ENCODE results near the gene FGF7.

FGF7 gene

DNA sequence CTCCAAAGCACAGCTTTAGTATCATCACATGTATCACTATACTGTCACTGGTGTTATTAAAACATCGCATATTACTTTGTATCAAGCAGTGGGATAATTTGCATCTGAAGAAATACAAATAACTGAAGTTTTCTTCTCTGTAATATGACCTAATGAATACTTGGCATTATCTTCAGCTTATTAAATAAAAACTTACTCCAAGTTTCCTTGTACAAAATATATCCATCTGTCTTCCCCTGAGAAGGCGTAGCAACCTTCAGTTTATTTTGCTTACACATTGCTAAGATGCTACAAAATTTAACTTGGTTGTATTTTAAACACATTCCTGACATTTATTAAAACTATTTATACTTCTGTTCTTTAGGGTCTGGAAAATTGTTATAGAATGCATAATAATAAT lies 13.7 kb downstream of the FGF7 start:
- Histone ChIP-seq H3K9me3 (ENCODE audit: control insufficient read depth, low read length) (no peaks in the 10 kb centered on the region), H3K27me3 (replicated peaks; ENCODE audit: control insufficient read depth, insufficient read depth, low read length, poor library complexity, severe bottlenecking) (no peaks in the 10 kb centered on the region), H3K36me3 (ENCODE audit: control insufficient read depth, insufficient read depth, low read length) (no peaks in the 10 kb centered on the region), H3K4me3 (ENCODE audit: insufficient read depth, low read depth, low read length, poor library complexity, severe bottlenecking) (no peak overlapping the region), H3K27ac (ENCODE audit: insufficient read depth, low read length, poor library complexity, severe bottlenecking) (no peak overlapping the region), H3K4me1 (ENCODE audit: control insufficient read depth, insufficient read depth, low read length, poor library complexity, severe bottlenecking) (no peaks in the 10 kb centered on the region)
- DNase-seq, result no peak

- no peaks in the 10 kb centered on the region for H3K27me3 ChIP-seq (replicated peaks; ENCODE audit: control insufficient read depth, insufficient read depth, low read length, poor library complexity, severe bottlenecking)
- H3K9me3 ChIP-seq (ENCODE audit: control insufficient read depth, low read length), result no peaks in the 10 kb centered on the region
- H3K27ac ChIP-seq (ENCODE audit: insufficient read depth, low read length, poor library complexity, severe bottlenecking), result no peak overlapping the region
- H3K4me1 ChIP-seq (ENCODE audit: control insufficient read depth, insufficient read depth, low read length, poor library complexity, severe bottlenecking), result no peaks in the 10 kb centered on the region
- no peak overlapping the region for H3K4me3 ChIP-seq (ENCODE audit: insufficient read depth, low read depth, low read length, poor library complexity, severe bottlenecking)
- H3K36me3 ChIP-seq (ENCODE audit: control insufficient read depth, insufficient read depth, low read length), result no peaks in the 10 kb centered on the region
- DNase-seq, result no peak
These were observed 16.1 kb downstream of the FGF7 start for GRCh38 chr15:49438962-49439631.

- Histone ChIP-seq H3K27ac (ENCODE audit: insufficient read depth, low read length, poor library complexity, severe bottlenecking) (no peak overlapping the region), H3K36me3 (ENCODE audit: control insufficient read depth, insufficient read depth, low read length) (no peaks in the 10 kb centered on the region), H3K4me3 (ENCODE audit: insufficient read depth, low read depth, low read length, poor library complexity, severe bottlenecking) (no peak overlapping the region), H3K4me1 (ENCODE audit: control insufficient read depth, insufficient read depth, low read length, poor library complexity, severe bottlenecking) (no peaks in the 10 kb centered on the region), H3K9me3 (ENCODE audit: control insufficient read depth, low read length) (no peaks in the 10 kb centered on the region), H3K27me3 (replicated peaks; ENCODE audit: control insufficient read depth, insufficient read depth, low read length, poor library complexity, severe bottlenecking) (no peaks in the 10 kb centered on the region)
- no peak for DNase-seq
These were observed 16.8 kb downstream of the FGF7 start for GRCh38 chr15:49439678-49440395.

- H3K9me3 ChIP-seq (ENCODE audit: control insufficient read depth, low read length), result no peaks in the 10 kb centered on the region
- H3K27ac ChIP-seq (ENCODE audit: insufficient read depth, low read length, poor library complexity, severe bottlenecking), result no peak overlapping the region
- H3K4me1 ChIP-seq (ENCODE audit: control insufficient read depth, insufficient read depth, low read length, poor library complexity, severe bottlenecking), result no peaks in the 10 kb centered on the region
- H3K36me3 ChIP-seq (ENCODE audit: control insufficient read depth, insufficient read depth, low read length), result no peaks in the 10 kb centered on the region
- no peak overlapping the region for H3K4me3 ChIP-seq (ENCODE audit: insufficient read depth, low read depth, low read length, poor library complexity, severe bottlenecking)
- DNase-seq, result no peak
- H3K27me3 ChIP-seq (replicated peaks; ENCODE audit: control insufficient read depth, insufficient read depth, low read length, poor library complexity, severe bottlenecking), result no peaks in the 10 kb centered on the region
These were observed 18.3 kb downstream of the FGF7 start for GRCh38 chr15:49441356-49441755.

GRCh38 chr15:49441816-49442215 lies 18.8 kb downstream of the FGF7 start:
- H3K4me3 ChIP-seq (ENCODE audit: insufficient read depth, low read depth, low read length, poor library complexity, severe bottlenecking), result no peak overlapping the region
- DNase-seq, result no peak
- no peaks in the 10 kb centered on the region for H3K9me3 ChIP-seq (ENCODE audit: control insufficient read depth, low read length)
- H3K4me1 ChIP-seq (ENCODE audit: control insufficient read depth, insufficient read depth, low read length, poor library complexity, severe bottlenecking), result no peaks in the 10 kb centered on the region
- no peak overlapping the region for H3K27ac ChIP-seq (ENCODE audit: insufficient read depth, low read length, poor library complexity, severe bottlenecking)
- no peaks in the 10 kb centered on the region for H3K36me3 ChIP-seq (ENCODE audit: control insufficient read depth, insufficient read depth, low read length)
- no peaks in the 10 kb centered on the region for H3K27me3 ChIP-seq (replicated peaks; ENCODE audit: control insufficient read depth, insufficient read depth, low read length, poor library complexity, severe bottlenecking)

DNA sequence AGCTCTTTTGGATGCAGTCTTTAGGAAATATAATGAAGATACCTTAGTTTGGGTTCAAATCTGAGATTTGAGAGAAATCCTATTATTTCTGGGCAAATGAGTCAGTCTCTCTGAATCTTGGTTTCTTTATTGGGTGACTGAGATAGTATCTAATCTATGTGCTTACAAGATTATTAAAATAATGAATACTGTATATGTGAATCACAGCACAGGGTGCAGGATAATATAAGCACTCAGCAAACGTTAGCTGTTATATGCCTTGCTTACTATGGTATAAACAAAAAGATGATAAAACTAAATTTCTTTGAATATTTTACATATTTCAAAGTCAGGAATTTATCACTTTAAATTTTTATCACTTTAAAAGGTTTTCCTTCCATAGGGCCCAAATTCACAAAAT lies 29.6 kb downstream of the FGF7 start:
- Histone ChIP-seq H3K4me1 (ENCODE audit: control insufficient read depth, insufficient read depth, low read length, poor library complexity, severe bottlenecking) (no peaks in the 10 kb centered on the region), H3K27me3 (replicated peaks; ENCODE audit: control insufficient read depth, insufficient read depth, low read length, poor library complexity, severe bottlenecking) (no peaks in the 10 kb centered on the region), H3K36me3 (ENCODE audit: control insufficient read depth, insufficient read depth, low read length) (no peaks in the 10 kb centered on the region), H3K4me3 (ENCODE audit: insufficient read depth, low read depth, low read length, poor library complexity, severe bottlenecking) (no peak overlapping the region), H3K9me3 (ENCODE audit: control insufficient read depth, low read length) (no peaks in the 10 kb centered on the region), H3K27ac (ENCODE audit: insufficient read depth, low read length, poor library complexity, severe bottlenecking) (no peak overlapping the region)
- DNase-seq, result no peak

GRCh38 chr15:49456166-49456565 lies 33.1 kb downstream of the FGF7 start:
- no peaks in the 10 kb centered on the region for H3K4me1 ChIP-seq (ENCODE audit: control insufficient read depth, insufficient read depth, low read length, poor library complexity, severe bottlenecking)
- H3K36me3 ChIP-seq (ENCODE audit: control insufficient read depth, insufficient read depth, low read length), result no peaks in the 10 kb centered on the region
- H3K27me3 ChIP-seq (replicated peaks; ENCODE audit: control insufficient read depth, insufficient read depth, low read length, poor library complexity, severe bottlenecking), result no peaks in the 10 kb centered on the region
- DNase-seq, result no peak
- no peak overlapping the region for H3K4me3 ChIP-seq (ENCODE audit: insufficient read depth, low read depth, low read length, poor library complexity, severe bottlenecking)
- no peaks in the 10 kb centered on the region for H3K9me3 ChIP-seq (ENCODE audit: control insufficient read depth, low read length)
- H3K27ac ChIP-seq (ENCODE audit: insufficient read depth, low read length, poor library complexity, severe bottlenecking), result no peak overlapping the region

GRCh38 chr15:49458145-49458544 lies 35.1 kb downstream of the FGF7 start:
- H3K36me3 ChIP-seq (ENCODE audit: control insufficient read depth, insufficient read depth, low read length), result no peaks in the 10 kb centered on the region
- no peak overlapping the region for H3K4me3 ChIP-seq (ENCODE audit: insufficient read depth, low read depth, low read length, poor library complexity, severe bottlenecking)
- no peaks in the 10 kb centered on the region for H3K4me1 ChIP-seq (ENCODE audit: control insufficient read depth, insufficient read depth, low read length, poor library complexity, severe bottlenecking)
- H3K27me3 ChIP-seq (replicated peaks; ENCODE audit: control insufficient read depth, insufficient read depth, low read length, poor library complexity, severe bottlenecking), result no peaks in the 10 kb centered on the region
- H3K9me3 ChIP-seq (ENCODE audit: control insufficient read depth, low read length), result no peaks in the 10 kb centered on the region
- DNase-seq, result no peak
- no peak overlapping the region for H3K27ac ChIP-seq (ENCODE audit: insufficient read depth, low read length, poor library complexity, severe bottlenecking)

- no peaks in the 10 kb centered on the region for H3K27me3 ChIP-seq (replicated peaks; ENCODE audit: control insufficient read depth, insufficient read depth, low read length, poor library complexity, severe bottlenecking)
- no peak overlapping the region for H3K4me3 ChIP-seq (ENCODE audit: insufficient read depth, low read depth, low read length, poor library complexity, severe bottlenecking)
- no peaks in the 10 kb centered on the region for H3K36me3 ChIP-seq (ENCODE audit: control insufficient read depth, insufficient read depth, low read length)
- no peak for DNase-seq
- no peak overlapping the region for H3K27ac ChIP-seq (ENCODE audit: insufficient read depth, low read length, poor library complexity, severe bottlenecking)
- H3K9me3 ChIP-seq (ENCODE audit: control insufficient read depth, low read length), result no peaks in the 10 kb centered on the region
- no peaks in the 10 kb centered on the region for H3K4me1 ChIP-seq (ENCODE audit: control insufficient read depth, insufficient read depth, low read length, poor library complexity, severe bottlenecking)
These were observed 37.4 kb downstream of the FGF7 start for GRCh38 chr15:49460411-49460941.

GRCh38 chr15:49462232-49462844 lies 39.3 kb downstream of the FGF7 start:
- H3K4me1 ChIP-seq (ENCODE audit: control insufficient read depth, insufficient read depth, low read length, poor library complexity, severe bottlenecking), result no peaks in the 10 kb centered on the region
- no peak overlapping the region for H3K27ac ChIP-seq (ENCODE audit: insufficient read depth, low read length, poor library complexity, severe bottlenecking)
- H3K4me3 ChIP-seq (ENCODE audit: insufficient read depth, low read depth, low read length, poor library complexity, severe bottlenecking), result no peak overlapping the region
- no peaks in the 10 kb centered on the region for H3K27me3 ChIP-seq (replicated peaks; ENCODE audit: control insufficient read depth, insufficient read depth, low read length, poor library complexity, severe bottlenecking)
- no peaks in the 10 kb centered on the region for H3K9me3 ChIP-seq (ENCODE audit: control insufficient read depth, low read length)
- no peaks in the 10 kb centered on the region for H3K36me3 ChIP-seq (ENCODE audit: control insufficient read depth, insufficient read depth, low read length)
- DNase-seq, result no peak

Measured in effector memory CD4-positive, alpha-beta T cell (primary cell).